IMR-90 (cell line): ENCODE results near the gene NFKB1. TPM values are rescaled to one million over a fixed set of nuclear protein-coding genes. Genes with fewer than 3 reads are reported as not detected.
A peak's percentile ranks its signal among the peaks of the same experiment; 100 is the strongest.

Experiments used
- ATAC-seq: fragments of 200-7000 bp; cut with Tn5 transposase; 2 replicates; pipeline ENCODE4 v1.9.1; 2020; ENCODE audit warnings: low read depth, mild to moderate bottlenecking, moderate library complexity
- BruUV-seq: library from RNA; stranded (reverse); fragments of 400-500 nt; replicated peaks from 2 replicates; lab custom pipeline; 2021; lab: Mats Ljungman, UMichigan
- CTCF ChIA-PET: fragments of 300-600 bp; formaldehyde crosslinking; extraction: SDS; loops from one replicate; lab custom pipeline; 2021; ENCODE audit warnings: antibody characterized with exemption; lab: Yijun Ruan, JAX
- POLR2A ChIA-PET: fragments of 300-600 bp; sonication (Branson Sonifier 250); formaldehyde crosslinking; loops from one replicate; lab custom pipeline; 2022; ENCODE audit warnings: antibody characterized with exemption; ENCODE audit not compliant: unreplicated experiment; lab: Charles Lee
- DNase-seq: peaks from one replicate; pipeline ENCODE4 v3.0.0; 2013
- H2AFZ ChIP-seq: replicated peaks from 2 replicates; pipeline ENCODE3; 2013; ENCODE audit warnings: low read length, mild to moderate bottlenecking; ENCODE audit not compliant: poor library complexity
- H2AK5ac ChIP-seq: 2 replicates; pipeline ENCODE4 v1.6.1; 2013; ENCODE audit warnings: low read depth, low read length, inconsistent platforms
- H2AK9ac ChIP-seq: replicated peaks from 2 replicates; pipeline ENCODE3; 2013; ENCODE audit warnings: mild to moderate bottlenecking, low read depth, low read length, moderate library complexity; ENCODE audit not compliant: poor library complexity
- H2BK120ac ChIP-seq: 2 replicates; pipeline ENCODE4 v1.6.1; 2013; ENCODE audit warnings: low read depth, low read length, inconsistent platforms
- H2BK15ac ChIP-seq: 3 replicates; pipeline ENCODE4 v1.6.1; 2013; ENCODE audit warnings: low read depth, low read length, inconsistent platforms
- H2BK20ac ChIP-seq: 2 replicates; pipeline ENCODE4 v1.6.1; 2013; ENCODE audit warnings: low read depth, mild to moderate bottlenecking, inconsistent platforms, low read length, moderate library complexity
- H2BK5ac ChIP-seq: 2 replicates; pipeline ENCODE4 v1.6.1; 2013; ENCODE audit warnings: mild to moderate bottlenecking, low read depth, low read length, inconsistent platforms; ENCODE audit not compliant: poor library complexity, severe bottlenecking
- H3K14ac ChIP-seq: replicated peaks from 2 replicates; pipeline ENCODE4 v1.6.1; 2013; ENCODE audit warnings: low read depth, low read length, inconsistent platforms
- H3K18ac ChIP-seq: 2 replicates; pipeline ENCODE4 v1.6.1; 2013; ENCODE audit warnings: low read depth, low read length, control low read depth
- H3K23ac ChIP-seq: 2 replicates; pipeline ENCODE4 v1.6.1; 2013; ENCODE audit warnings: low read depth, low read length, inconsistent platforms
- H3K27ac ChIP-seq: 2 replicates; pipeline ENCODE4 v1.5.1; 2013; ENCODE audit warnings: mild to moderate bottlenecking, control low read depth, low read length; ENCODE audit not compliant: insufficient read depth
- H3K27me3 ChIP-seq: 2 replicates; pipeline ENCODE4 v1.6.1; 2013; ENCODE audit warnings: low read length; ENCODE audit not compliant: control insufficient read depth, insufficient read depth
- H3K36me3 ChIP-seq: 2 replicates; pipeline ENCODE4 v1.6.1; 2013; ENCODE audit warnings: low read length, mixed read lengths; ENCODE audit not compliant: control insufficient read depth, insufficient read depth
- H3K4ac ChIP-seq: 2 replicates; pipeline ENCODE4 v1.6.1; 2013; ENCODE audit warnings: low read depth, low read length, inconsistent platforms
- H3K4me1 ChIP-seq: 2 replicates; pipeline ENCODE4 v1.6.1; 2013; ENCODE audit warnings: low read length, mixed read lengths; ENCODE audit not compliant: control insufficient read depth, insufficient read depth
- H3K4me2 ChIP-seq: 2 replicates; pipeline ENCODE4 v1.6.1; 2013; ENCODE audit warnings: low read depth, mild to moderate bottlenecking, control low read depth, low read length, moderate library complexity
- H3K4me3 ChIP-seq: 2 replicates; pipeline ENCODE4 v1.5.1; 2013; ENCODE audit warnings: low read depth, mild to moderate bottlenecking, control low read depth, low read length, moderate library complexity; ENCODE audit not compliant: insufficient read depth
- H3K56ac ChIP-seq: 2 replicates; pipeline ENCODE4 v1.6.1; 2013; ENCODE audit warnings: low read length, inconsistent platforms; ENCODE audit not compliant: insufficient read depth; ENCODE audit errors: extremely low read depth
- H3K79me1 ChIP-seq, 2 experiments: 2 replicates each; pipeline ENCODE4 v1.6.1; 2013; ENCODE audit warnings: low read length in 2 of 2, inconsistent platforms in 1 of 2, low read depth in 1 of 2
- H3K9ac ChIP-seq: 2 replicates; pipeline ENCODE4 v1.6.1; 2013; ENCODE audit warnings: low read depth, low read length, control low read depth
- H3K9me1 ChIP-seq: 2 replicates; pipeline ENCODE4 v1.6.1; 2013; ENCODE audit warnings: low read length, inconsistent platforms; ENCODE audit not compliant: insufficient read depth
- H3K9me3 ChIP-seq: 2 replicates; pipeline ENCODE4 v1.6.1; 2013; ENCODE audit warnings: low read length; ENCODE audit not compliant: control insufficient read depth, insufficient read depth
- H4K20me1 ChIP-seq: 2 replicates; pipeline ENCODE4 v1.6.1; 2013; ENCODE audit warnings: low read length, inconsistent platforms; ENCODE audit not compliant: insufficient read depth
- H4K5ac ChIP-seq: 2 replicates; pipeline ENCODE4 v1.6.1; 2013; ENCODE audit warnings: mild to moderate bottlenecking, low read depth, low read length, control low read depth
- H4K8ac ChIP-seq, 2 experiments: 2 replicates each; pipeline ENCODE4 v1.6.1; 2013; ENCODE audit warnings: low read depth in 2 of 2, low read length in 2 of 2, control low read depth in 1 of 2, inconsistent platforms in 1 of 2
- H4K91ac ChIP-seq: 2 replicates; pipeline ENCODE4 v1.6.1; 2013; ENCODE audit warnings: low read depth, low read length, inconsistent platforms; ENCODE audit not compliant: insufficient read depth
- BHLHE40 ChIP-seq: fragments of 150-350 bp; IDR thresholded peaks from 2 replicates; pipeline ENCODE4 v1.6.1; 2016; ENCODE audit warnings: mild to moderate bottlenecking, low read depth, low read length
- CEBPB ChIP-seq: IDR thresholded peaks from 2 replicates; pipeline ENCODE4 v1.6.1; 2012; ENCODE audit warnings: low read depth, low read length, improper control_type of control experiment
- CHD1 ChIP-seq: IDR thresholded peaks from 2 replicates; pipeline ENCODE4 v1.6.1; 2012; ENCODE audit warnings: low read depth, low read length, improper control_type of control experiment
- ELK1 ChIP-seq: fragments of 150-350 bp; IDR thresholded peaks from 2 replicates; pipeline ENCODE4 v1.6.1; 2016; ENCODE audit warnings: low read depth, mild to moderate bottlenecking, low read length, moderate library complexity, borderline replicate concordance
- FOS ChIP-seq: fragments of 150-350 bp; IDR thresholded peaks from 2 replicates; pipeline ENCODE4 v1.6.1; 2016; ENCODE audit warnings: low read depth, low read length
- MAFK ChIP-seq: IDR thresholded peaks from 2 replicates; pipeline ENCODE4 v1.6.1; 2012; ENCODE audit warnings: low read depth, low read length, improper control_type of control experiment
- MAZ ChIP-seq: IDR thresholded peaks from 2 replicates; pipeline ENCODE4 v1.6.1; 2012; ENCODE audit warnings: low read depth, mild to moderate bottlenecking, low read length, improper control_type of control experiment, moderate library complexity, borderline replicate concordance
- NFE2L2 ChIP-seq: fragments of 150-350 bp; IDR thresholded peaks from 2 replicates; pipeline ENCODE4 v1.6.1; 2016; ENCODE audit warnings: low read depth, mild to moderate bottlenecking, low read length
- RAD21 ChIP-seq: IDR thresholded peaks from 2 replicates; pipeline ENCODE4 v1.6.1; 2012; ENCODE audit warnings: low read length, improper control_type of control experiment
- RFX5 ChIP-seq: IDR thresholded peaks from 2 replicates; pipeline ENCODE4 v1.8.0; 2012; ENCODE audit warnings: low read depth, mild to moderate bottlenecking, low read length, moderate library complexity
- SMC3 ChIP-seq: fragments of 150-350 bp; IDR thresholded peaks from 2 replicates; pipeline ENCODE4 v1.6.1; 2016; ENCODE audit warnings: low read depth, mild to moderate bottlenecking, antibody characterized with exemption, low read length, moderate library complexity
- WGBS, 2 experiments: methylation state at CpG; one replicate each; pipeline versions ENCODE4 v1.1.5 to v1.1.7; 2013; ENCODE audit warnings: missing lambda C conversion rate in 2 of 2; ENCODE audit not compliant: insufficient read length in 1 of 2; ENCODE audit errors: extremely low coverage in 2 of 2; 5-methylcytosine and 5-hydroxymethylcytosine counted together
- dilution Hi-C: fragments of 300-500 bp; cut with HindIII; formaldehyde crosslinking; loops from one replicate; pipeline ENCODE4 v1.14.3; 2018; ENCODE audit warnings: low sequenced_read_pairs; ENCODE audit not compliant: unreplicated experiment
- in situ Hi-C: fragments of 300-500 bp; cut with MboI; formaldehyde crosslinking; loops from 3 replicates; pipeline ENCODE4 v1.14.3; 2019; ENCODE audit warnings: low sequenced_read_pairs, inconsistent platforms, mixed read lengths
- intact Hi-C: fragments of 100-400 bp; cut with micrococcal nuclease; formaldehyde crosslinking; loops from 2 replicates; pipeline ENCODE4 v1.10.0; 2022
- polyA plus RNA-seq, 3 experiments: library from polyadenylated mRNA; depleted of rRNA; stranded (reverse); fragments of >200 nt; gene quantifications; 2 replicates each; pipeline ENCODE4 v1.2.3, GENCODE V29; 2012; ENCODE audit warnings: low replicate concordance in 1 of 3
- total RNA-seq: library from RNA; depleted of rRNA; stranded (reverse); fragments of >200 nt; gene quantifications from 2 replicates; pipeline ENCODE4 v1.2.3, GENCODE V29; 2012

NFKB1 gene
- total and polyA plus RNA-seq, 2 of the 4 experiments (the other 2 are of a cell fraction): 19.8 to 24.6 TPM

DNA sequence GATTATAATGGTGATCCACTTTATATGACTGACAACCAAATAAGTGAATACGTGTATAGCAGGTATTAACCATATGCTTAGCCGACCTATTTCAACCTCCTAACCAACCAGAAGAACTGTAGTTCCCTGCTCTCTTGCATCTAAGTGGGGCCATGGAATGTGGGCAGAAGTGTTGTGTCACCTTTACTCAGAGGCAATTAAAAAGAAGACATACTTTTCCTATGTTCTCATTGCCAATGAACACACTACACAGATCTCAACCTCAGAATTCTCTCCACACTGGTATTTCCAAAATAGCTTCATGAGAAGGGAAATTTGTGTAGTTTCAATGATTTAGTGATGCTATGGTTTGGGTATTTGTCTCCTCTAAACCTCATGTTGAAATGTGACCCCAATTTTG lies 3.2 kb upstream of the NFKB1 start:
- Histone ChIP-seq H2AFZ (no peak overlapping the region), H3K14ac (no peak overlapping the region; the same call in 1 of the 2 replicates), H3K79me1 (peaks cover 5 to 13% of the 10 kb centered on the region in 2 experiments; a peak in 2 of 4 replicates), H2BK20ac (no peak overlapping the region), H4K8ac (no peak overlapping the region), H2AK5ac (no peak overlapping the region), H2AK9ac (no peak overlapping the region), H3K9me1 (0 out of 2 replicates have a peak, but pooled peaks cover 3% of the 10 kb centered on the region), H2BK5ac (no peak overlapping the region), H2BK120ac (no peak overlapping the region; the same call in 1 of the 2 replicates), H3K27ac (no peak overlapping the region), H3K4me2 (no peak overlapping the region), H3K36me3 (no peaks in the 10 kb centered on the region), H4K91ac (no peak overlapping the region), H3K4me3 (no peak overlapping the region), H3K9me3 (no peaks in the 10 kb centered on the region), H3K56ac (no peak overlapping the region), H4K5ac (no peak overlapping the region), H3K4ac (no peak overlapping the region), H3K18ac (no peak overlapping the region), H3K27me3 (no peaks in the 10 kb centered on the region), H2BK15ac (no peak overlapping the region), H3K9ac (no peak overlapping the region), H3K4me1 (peaks cover 3% of the 10 kb centered on the region; the same call in 1 of the 2 replicates), H3K23ac (peak overlapping the region; percentile 7; the same call in 1 of the 2 replicates), H4K20me1 (no peaks in the 10 kb centered on the region)
- dilution Hi-C loops: no loop called here
- in situ Hi-C loops: no loop called here
- intact Hi-C loops: no loop called here
- no peak for DNase-seq
- CTCF ChIA-PET: no interaction called here
- POLR2A ChIA-PET: no interaction called here
- TF ChIP-seq SMC3 (no peak), ELK1 (no peak), NFE2L2 (no peak), MAFK (no peak), CHD1 (no peak), BHLHE40 (no peak), MAZ (no peak), RFX5 (no peak), RAD21 (no peak), CEBPB (no peak), FOS (no peak)
- BruUV-seq: no TSS peak
- no CpG with 5 or more reads among the region's 2 CpGs for WGBS, 2 experiments
- ATAC-seq: no peak
